Epithelial cell of proximal tubule (primary cell): ENCODE results near the gene MCF2L2. TPM values are rescaled to one million over a fixed set of nuclear protein-coding genes. Genes with fewer than 3 reads are reported as not detected.

Experiments used
- DNase-seq: peaks from one replicate; pipeline ENCODE4 v3.0.0-alpha.2; 2011; ENCODE audit warnings: low read depth
- H3K4me3 ChIP-seq: 2 replicates; pipeline ENCODE4 v1.5.1; 2011; ENCODE audit warnings: low read depth, mild to moderate bottlenecking, low read length
- CTCF ChIP-seq: conservative IDR thresholded peaks from 2 replicates; pipeline ENCODE4 v1.5.1; 2012; ENCODE audit warnings: low read depth, mild to moderate bottlenecking, low read length
- total RNA-seq: library from RNA; depleted of rRNA; stranded (reverse); fragments of >200 nt; gene quantifications from 2 replicates; pipeline ENCODE4 v1.2.3, GENCODE V29; 2015

Gene MCF2L2
- total RNA-seq, 1 donor from 2014 or later, result 0.58 TPM

- no peak for DNase-seq
- no peak for TF ChIP-seq CTCF
- H3K4me3 ChIP-seq, result no peak overlapping the region
These were observed 209.6 kb downstream of the MCF2L2 start for GRCh38 chr3:183218826-183219225.

GRCh38 chr3:183217548-183218332 is 210.7 kb downstream of the MCF2L2 start:
- no peak for TF ChIP-seq CTCF

GRCh38 chr3:183215591-183216202 is 212.7 kb downstream of the MCF2L2 start:
- no peak overlapping the region for H3K4me3 ChIP-seq
- DNase-seq, result no peak
- no peak for TF ChIP-seq CTCF

More at GRCh38 chr3:183217548-183218332, 210.7 kb downstream of the MCF2L2 start:
- H3K4me3 ChIP-seq, result no peak overlapping the region
- DNase-seq, result no peak

- TF ChIP-seq CTCF, result no peak
- DNase-seq, result no peak
- no peak overlapping the region for H3K4me3 ChIP-seq
These were observed 214.2 kb downstream of the MCF2L2 start for GRCh38 chr3:183214277-183214612.

GRCh38 chr3:183213415-183214276 is 214.8 kb downstream of the MCF2L2 start:
- no peak for DNase-seq
- H3K4me3 ChIP-seq, result no peak overlapping the region
- no peak for TF ChIP-seq CTCF

GRCh38 chr3:183212565-183212964 is 215.9 kb downstream of the MCF2L2 start:
- H3K4me3 ChIP-seq, result no peak overlapping the region
- DNase-seq, result no peak
- no peak for TF ChIP-seq CTCF
